ENCODE measurements around the gene TEAD4. TPM values are rescaled to one million over a fixed set of nuclear protein-coding genes. Genes with fewer than 3 reads are reported as not detected.

Gene TEAD4
- total RNA-seq, 4 donors from 2014 or later = 28.5 to 50.9 (median 37.0) TPM

- Histone ChIP-seq H3K4me3 (replicated peaks in 1 of 3) (no peak overlapping the region), H3K27ac (no peak overlapping the region), H3K9me3 (no peaks in the 10 kb centered on the region), H3K36me3 (peaks cover 6% of the 10 kb centered on the region in 2 donors), H3K4me1 (peaks cover 0 to 8% of the 10 kb centered on the region in 2 donors), H3K27me3 (no peaks in the 10 kb centered on the region)
- peak; percentile 53 to 96 (median 91) for TF ChIP-seq CTCF (IDR thresholded peaks at IDR 0.05)
- no peak for TF ChIP-seq POLR2A (IDR thresholded peaks at IDR 0.05)
- 23 to 30% methylated on average over 24 of the region's 24 CpGs for WGBS, 2 donors
- intact Hi-C loops (cut with DNase I) = loop anchor here (5.0 kb wide), 1 partner anchor 57 kb away; no protein-coding TSS in a partner anchor
- DNase-seq = peak; percentile 75 to 82
Observed at GRCh38 chr12:2944401-2945047, 14.7 kb upstream of the TEAD4 start.

GRCh38 chr12:2949411-2949810 is 9.8 kb upstream of the TEAD4 start:
- DNase-seq = no peak
- no peak overlapping the region for H3K4me3 ChIP-seq (replicated peaks in 1 of 3)
- 88 to 89% methylated on average over 4 of the region's 4 CpGs for WGBS, 2 donors
- H3K27me3 ChIP-seq = no peaks in the 10 kb centered on the region
- H3K36me3 ChIP-seq = no peaks in the 10 kb centered on the region
- H3K4me1 ChIP-seq = peaks cover 0 to 5% of the 10 kb centered on the region in 2 donors
- no peak overlapping the region for H3K27ac ChIP-seq
- TF ChIP-seq CTCF (IDR thresholded peaks at IDR 0.05) = no peak
- no peak for TF ChIP-seq POLR2A (IDR thresholded peaks at IDR 0.05)
- intact Hi-C loops (cut with DNase I) = no loop called here
- H3K9me3 ChIP-seq = no peaks in the 10 kb centered on the region

GRCh38 chr12:2955888-2956287 is 3.3 kb upstream of the TEAD4 start:
- intact Hi-C loops (cut with DNase I) = loop anchor here (5.0 kb wide), 1 partner anchor 76 kb away; no protein-coding TSS in a partner anchor
- WGBS, 2 donors = 94 to 97% methylated on average over 1 of the region's 1 CpG
- H3K4me1 ChIP-seq = peaks cover 14 to 17% of the 10 kb centered on the region in 2 donors
- H3K9me3 ChIP-seq = no peaks in the 10 kb centered on the region
- no peak for DNase-seq
- H3K4me3 ChIP-seq (replicated peaks in 1 of 3) = no peak overlapping the region
- H3K27ac ChIP-seq = no peak overlapping the region
- no peaks in the 10 kb centered on the region for H3K36me3 ChIP-seq
- TF ChIP-seq POLR2A (IDR thresholded peaks at IDR 0.05) = no peak
- TF ChIP-seq CTCF (IDR thresholded peaks at IDR 0.05) = no peak
- H3K27me3 ChIP-seq = no peaks in the 10 kb centered on the region

- WGBS, 2 donors = 71 to 78% methylated on average over 11 of the region's 11 CpGs
- TF ChIP-seq CTCF (IDR thresholded peaks at IDR 0.05) = peak in 1 of 6 experiments; percentile 24
- no peak for TF ChIP-seq POLR2A (IDR thresholded peaks at IDR 0.05)
- Histone ChIP-seq H3K4me1 (peaks cover 23 to 32% of the 10 kb centered on the region in 2 donors), H3K4me3 (replicated peaks in 1 of 3) (peak overlapping the region in 1 of 3 donors; percentile 54), H3K36me3 (no peaks in the 10 kb centered on the region), H3K27me3 (no peaks in the 10 kb centered on the region), H3K27ac (peak overlapping the region in 2 of 3 donors; percentile 89 to 92), H3K9me3 (no peaks in the 10 kb centered on the region)
- no peak for DNase-seq
- intact Hi-C loops (cut with DNase I) = loop anchor here (5.0 kb wide), 1 partner anchor 74 kb away; no protein-coding TSS in a partner anchor
Observed at GRCh38 chr12:2957816-2958431, 1.3 kb upstream of the TEAD4 start.

Data from thyroid gland (tissue), 4 donors.